Mesendoderm (in vitro differentiated cells): Measurements from ENCODE around the gene GPRIN2.
"Not testable (repeated sequence)": the region's sequence is repeated elsewhere in the genome, so short reads cannot be mapped to it uniquely, and the experiment has no call there.

Source experiments
- DNase-seq: peaks from one replicate; pipeline ENCODE4 v3.0.0; 2013
- H2AK5ac ChIP-seq: 2 replicates; pipeline ENCODE4 v1.6.1; 2013; ENCODE audit warnings: low read length, inconsistent platforms
- H2BK120ac ChIP-seq: 2 replicates; pipeline ENCODE4 v1.6.1; 2013; ENCODE audit warnings: low read depth, mild to moderate bottlenecking, low read length, moderate library complexity, mixed read lengths
- H2BK15ac ChIP-seq: replicated peaks from 2 replicates; pipeline ENCODE4 v1.6.1; 2013; ENCODE audit warnings: low read depth, mild to moderate bottlenecking, moderate library complexity
- H2BK5ac ChIP-seq: 2 replicates; pipeline ENCODE4 v1.6.1; 2013; ENCODE audit warnings: low read length, inconsistent platforms
- H3K18ac ChIP-seq: 2 replicates; pipeline ENCODE4 v1.6.1; 2013; ENCODE audit warnings: mild to moderate bottlenecking, low read length, mixed read lengths
- H3K23ac ChIP-seq: one replicate; pipeline ENCODE4 v1.6.1; 2013; ENCODE audit warnings: low read length
- H3K27ac ChIP-seq: 2 replicates; pipeline ENCODE4 v1.5.1; 2013; ENCODE audit warnings: low read depth, mild to moderate bottlenecking, inconsistent platforms, low read length, moderate library complexity
- H3K27me3 ChIP-seq: 2 replicates; pipeline ENCODE4 v1.6.1; 2013; ENCODE audit warnings: low read length, control low read depth, mild to moderate bottlenecking, inconsistent platforms; ENCODE audit not compliant: insufficient read depth, poor library complexity
- H3K36me3 ChIP-seq: 2 replicates; pipeline ENCODE4 v1.6.1; 2013; ENCODE audit warnings: low read length, inconsistent platforms; ENCODE audit not compliant: control insufficient read depth, insufficient read depth
- H3K4ac ChIP-seq: one replicate; pipeline ENCODE4 v1.6.1; 2013; ENCODE audit warnings: low read depth, mild to moderate bottlenecking, low read length, moderate library complexity
- H3K4me1 ChIP-seq: 2 replicates; pipeline ENCODE4 v1.6.1; 2013; ENCODE audit warnings: low read depth, low read length, inconsistent platforms; ENCODE audit not compliant: control insufficient read depth
- H3K4me2 ChIP-seq: 2 replicates; pipeline ENCODE4 v1.6.1; 2013; ENCODE audit warnings: low read length
- H3K4me3 ChIP-seq: 2 replicates; pipeline ENCODE4 v1.5.1; 2013; ENCODE audit warnings: mild to moderate bottlenecking, low read length
- H3K56ac ChIP-seq: one replicate; pipeline ENCODE4 v1.6.1; 2013; ENCODE audit warnings: low read length
- H3K79me1 ChIP-seq: 2 replicates; pipeline ENCODE4 v1.6.1; 2013; ENCODE audit warnings: low read length, inconsistent platforms
- H3K79me2 ChIP-seq: 2 replicates; pipeline ENCODE4 v1.6.1; 2013; ENCODE audit warnings: mild to moderate bottlenecking, low read length; ENCODE audit not compliant: control insufficient read depth, insufficient read depth
- H3K9ac ChIP-seq: 2 replicates; pipeline ENCODE4 v1.6.1; 2013; ENCODE audit warnings: low read length, inconsistent platforms
- H4K5ac ChIP-seq: one replicate; pipeline ENCODE4 v1.6.1; 2013; ENCODE audit warnings: low read length
- H4K8ac ChIP-seq: one replicate; pipeline ENCODE4 v1.6.1; 2013; ENCODE audit warnings: low read depth, mild to moderate bottlenecking, control low read depth, low read length, moderate library complexity
- WGBS: extraction: QIAGEN DNeasy Blood & Tissue Kit; methylation state at CpG from one replicate; pipeline ENCODE4 v1.1.7; 2013; ENCODE audit warnings: low lambda C conversion rate, missing lambda C conversion rate; ENCODE audit not compliant: insufficient coverage; ENCODE audit errors: extremely low coverage; 5-methylcytosine and 5-hydroxymethylcytosine counted together

Gene GPRIN2

GRCh38 chr10:46565591-46566332 is 9.3 kb upstream of the GPRIN2 start:
- not testable (repeated sequence) for H4K8ac ChIP-seq, H3K18ac ChIP-seq, H3K4me3 ChIP-seq, H3K9ac ChIP-seq, H3K56ac ChIP-seq, H2BK15ac ChIP-seq, H3K4me2 ChIP-seq, H3K4me1 ChIP-seq, H2BK5ac ChIP-seq, H3K36me3 ChIP-seq, H2AK5ac ChIP-seq, H3K27me3 ChIP-seq, H4K5ac ChIP-seq, H3K23ac ChIP-seq, H3K27ac ChIP-seq, H3K79me1 ChIP-seq, H3K79me2 ChIP-seq, H2BK120ac ChIP-seq, H3K4ac ChIP-seq
- peak; percentile 86 for DNase-seq
- WGBS = no CpG with 5 or more reads among the region's 6 CpGs

GRCh38 chr10:46560952-46561351 is 4.5 kb upstream of the GPRIN2 start:
- Histone ChIP-seq H4K5ac (no peak overlapping the region), H3K4me3 (no peak overlapping the region), H3K4ac (no peak overlapping the region), H2BK5ac (no peak overlapping the region), H3K18ac (no peak overlapping the region), H3K56ac (no peak overlapping the region), H4K8ac (no peak overlapping the region), H2BK120ac (no peak overlapping the region), H3K27me3 (no peaks in the 10 kb centered on the region), H3K79me1 (no peaks in the 10 kb centered on the region), H3K23ac (no peak overlapping the region), H3K36me3 (no peaks in the 10 kb centered on the region), H3K9ac (no peak overlapping the region), H3K79me2 (no peaks in the 10 kb centered on the region), H3K27ac (no peak overlapping the region), H3K4me2 (no peak overlapping the region), H2BK15ac (no peak overlapping the region), H2AK5ac (no peak overlapping the region), H3K4me1 (peaks cover 1% of the 10 kb centered on the region)
- DNase-seq = no peak
- WGBS = no CpG with 5 or more reads among the region's 1 CpG

- no peak overlapping the region for H3K9ac ChIP-seq
- no peak overlapping the region for H3K56ac ChIP-seq
- no peaks in the 10 kb centered on the region for H3K27me3 ChIP-seq
- H4K5ac ChIP-seq = no peak overlapping the region
- no peak overlapping the region for H3K27ac ChIP-seq
- H3K23ac ChIP-seq = no peak overlapping the region
- no peak for DNase-seq
- H2BK15ac ChIP-seq = no peak overlapping the region
- no peak overlapping the region for H2AK5ac ChIP-seq
- no peak overlapping the region for H3K4ac ChIP-seq
- H2BK5ac ChIP-seq = no peak overlapping the region
- peaks cover 1% of the 10 kb centered on the region for H3K4me1 ChIP-seq
- H4K8ac ChIP-seq = no peak overlapping the region
- H2BK120ac ChIP-seq = no peak overlapping the region
- no peak overlapping the region for H3K4me3 ChIP-seq
- no peak overlapping the region for H3K4me2 ChIP-seq
- H3K36me3 ChIP-seq = no peaks in the 10 kb centered on the region
- no CpG with 5 or more reads among the region's 5 CpGs for WGBS
- no peaks in the 10 kb centered on the region for H3K79me2 ChIP-seq
- H3K79me1 ChIP-seq = no peaks in the 10 kb centered on the region
- H3K18ac ChIP-seq = no peak overlapping the region
These were observed 3.9 kb upstream of the GPRIN2 start for GRCh38 chr10:46560381-46560780.

GRCh38 chr10:46559231-46559671 is 2.8 kb upstream of the GPRIN2 start:
- Histone ChIP-seq H3K27me3 (no peaks in the 10 kb centered on the region), H2BK120ac (no peak overlapping the region), H3K4me3 (no peak overlapping the region), H3K4ac (no peak overlapping the region), H3K4me2 (no peak overlapping the region), H3K9ac (no peak overlapping the region), H3K18ac (no peak overlapping the region), H3K4me1 (peaks cover 3% of the 10 kb centered on the region), H4K5ac (no peak overlapping the region), H3K56ac (no peak overlapping the region), H2AK5ac (no peak overlapping the region), H3K79me1 (no peaks in the 10 kb centered on the region), H3K27ac (no peak overlapping the region), H2BK5ac (no peak overlapping the region), H3K23ac (no peak overlapping the region), H4K8ac (no peak overlapping the region), H3K36me3 (no peaks in the 10 kb centered on the region), H3K79me2 (no peaks in the 10 kb centered on the region), H2BK15ac (no peak overlapping the region)
- no peak for DNase-seq
- no CpG with 5 or more reads among the region's 5 CpGs for WGBS

- H3K36me3 ChIP-seq = no peaks in the 10 kb centered on the region
- no peaks in the 10 kb centered on the region for H3K79me1 ChIP-seq
- H3K9ac ChIP-seq = no peak overlapping the region
- no peaks in the 10 kb centered on the region for H3K79me2 ChIP-seq
- H3K27me3 ChIP-seq = no peaks in the 10 kb centered on the region
- H2BK120ac ChIP-seq = no peak overlapping the region
- no peak overlapping the region for H4K8ac ChIP-seq
- no peak overlapping the region for H3K18ac ChIP-seq
- no peak overlapping the region for H2BK5ac ChIP-seq
- no peak overlapping the region for H3K4ac ChIP-seq
- peaks cover 3% of the 10 kb centered on the region for H3K4me1 ChIP-seq
- no peak overlapping the region for H3K27ac ChIP-seq
- H3K4me3 ChIP-seq = no peak overlapping the region
- DNase-seq = no peak
- no peak overlapping the region for H3K23ac ChIP-seq
- no peak overlapping the region for H3K4me2 ChIP-seq
- no peak overlapping the region for H2BK15ac ChIP-seq
- no peak overlapping the region for H2AK5ac ChIP-seq
- no CpG with 5 or more reads among the region's 9 CpGs for WGBS
- no peak overlapping the region for H4K5ac ChIP-seq
- no peak overlapping the region for H3K56ac ChIP-seq
These were observed 2.1 kb upstream of the GPRIN2 start for GRCh38 chr10:46558392-46559185.
